LNCAP (cell line): ENCODE results near the gene GNA14.

Experiments
- TF ChIP-seq, protein P1 (sequence below): fragments of 450-650 bp; IDR thresholded peaks from 2 replicates; pipeline ENCODE4 v1.5.1; 2017; ENCODE audit warnings: mild to moderate bottlenecking

GNA14 gene

DNA sequence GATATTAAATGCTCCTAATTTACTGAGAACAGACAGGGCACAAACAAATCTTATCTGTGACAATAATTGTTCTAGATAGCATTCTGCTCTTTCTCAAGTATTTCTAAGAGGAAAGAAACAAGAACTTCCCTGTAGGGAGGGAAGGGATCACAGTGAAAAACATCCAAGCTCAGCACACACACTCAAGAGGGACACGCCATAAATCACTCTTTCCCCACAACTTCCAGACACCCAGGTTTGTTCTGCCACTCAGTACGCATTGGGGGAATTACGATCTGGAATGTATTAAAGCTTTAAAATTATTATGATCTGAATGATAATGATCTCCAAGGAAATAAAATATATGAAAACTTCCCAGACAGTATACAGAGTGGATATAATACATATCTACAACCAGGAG is 221.4 kb downstream of the GNA14 start:
- TF ChIP-seq, protein P1, sequence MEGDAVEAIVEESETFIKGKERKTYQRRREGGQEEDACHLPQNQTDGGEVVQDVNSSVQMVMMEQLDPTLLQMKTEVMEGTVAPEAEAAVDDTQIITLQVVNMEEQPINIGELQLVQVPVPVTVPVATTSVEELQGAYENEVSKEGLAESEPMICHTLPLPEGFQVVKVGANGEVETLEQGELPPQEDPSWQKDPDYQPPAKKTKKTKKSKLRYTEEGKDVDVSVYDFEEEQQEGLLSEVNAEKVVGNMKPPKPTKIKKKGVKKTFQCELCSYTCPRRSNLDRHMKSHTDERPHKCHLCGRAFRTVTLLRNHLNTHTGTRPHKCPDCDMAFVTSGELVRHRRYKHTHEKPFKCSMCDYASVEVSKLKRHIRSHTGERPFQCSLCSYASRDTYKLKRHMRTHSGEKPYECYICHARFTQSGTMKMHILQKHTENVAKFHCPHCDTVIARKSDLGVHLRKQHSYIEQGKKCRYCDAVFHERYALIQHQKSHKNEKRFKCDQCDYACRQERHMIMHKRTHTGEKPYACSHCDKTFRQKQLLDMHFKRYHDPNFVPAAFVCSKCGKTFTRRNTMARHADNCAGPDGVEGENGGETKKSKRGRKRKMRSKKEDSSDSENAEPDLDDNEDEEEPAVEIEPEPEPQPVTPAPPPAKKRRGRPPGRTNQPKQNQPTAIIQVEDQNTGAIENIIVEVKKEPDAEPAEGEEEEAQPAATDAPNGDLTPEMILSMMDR = no peak

DNA sequence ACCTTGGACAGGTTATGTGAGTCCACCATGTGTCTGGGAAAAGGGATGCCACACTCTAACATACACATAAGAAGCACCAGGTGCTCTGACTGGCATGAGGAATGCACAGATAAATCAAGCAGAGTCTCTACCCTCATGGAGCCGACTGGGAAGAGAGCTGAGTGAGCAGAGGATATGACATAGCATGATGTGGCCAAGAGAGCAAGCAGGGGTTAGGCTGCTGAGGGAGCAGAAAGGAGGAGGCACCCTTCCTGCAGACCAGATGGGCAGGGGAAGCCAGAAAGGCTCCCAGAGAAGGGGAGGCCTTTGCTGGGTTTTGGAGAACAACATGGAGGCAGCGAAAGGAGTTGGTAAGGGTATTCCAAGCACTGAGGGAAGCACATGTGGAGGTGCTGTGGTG is 223.1 kb downstream of the GNA14 start:
- TF ChIP-seq, protein P1 = no peak

DNA sequence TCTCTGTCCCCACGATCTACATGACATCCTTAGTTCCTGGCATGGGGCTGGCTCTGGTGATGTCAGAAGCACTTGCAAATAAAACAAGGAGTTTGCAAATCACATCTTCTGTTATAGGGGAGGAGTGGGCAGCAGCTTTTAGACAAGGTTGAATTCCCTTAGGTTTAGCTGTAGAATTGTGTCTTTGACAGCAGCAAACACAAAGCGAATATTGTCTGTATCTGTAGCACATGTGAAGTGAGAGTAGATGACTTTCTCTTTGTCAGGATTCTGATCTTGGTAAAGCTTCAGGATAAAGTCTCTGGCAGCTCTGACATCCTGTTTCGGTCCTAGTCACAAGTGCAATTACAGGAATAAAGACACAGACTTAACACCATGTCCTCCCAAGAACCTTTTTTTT is 224.3 kb downstream of the GNA14 start:
- TF ChIP-seq, protein P1 = no peak

DNA sequence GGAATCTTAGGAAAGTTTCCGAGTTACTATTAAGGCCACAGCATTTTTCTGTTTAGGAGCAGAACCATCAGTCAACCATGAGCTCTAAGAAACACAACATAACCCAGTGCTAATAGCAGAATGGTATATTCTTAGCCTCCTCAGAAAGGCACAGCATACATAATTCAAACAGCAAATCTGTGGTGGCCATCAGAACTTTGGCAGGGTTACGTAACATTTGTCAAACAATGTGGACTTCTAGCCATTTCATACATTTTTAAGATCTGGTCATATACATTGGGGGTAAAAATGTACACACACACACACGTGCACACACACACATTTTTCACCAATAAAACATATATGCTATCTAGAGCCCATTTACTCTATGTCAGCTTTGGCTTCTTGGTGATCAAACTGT is 225.2 kb downstream of the GNA14 start:
- TF ChIP-seq, protein P1 = no peak

DNA sequence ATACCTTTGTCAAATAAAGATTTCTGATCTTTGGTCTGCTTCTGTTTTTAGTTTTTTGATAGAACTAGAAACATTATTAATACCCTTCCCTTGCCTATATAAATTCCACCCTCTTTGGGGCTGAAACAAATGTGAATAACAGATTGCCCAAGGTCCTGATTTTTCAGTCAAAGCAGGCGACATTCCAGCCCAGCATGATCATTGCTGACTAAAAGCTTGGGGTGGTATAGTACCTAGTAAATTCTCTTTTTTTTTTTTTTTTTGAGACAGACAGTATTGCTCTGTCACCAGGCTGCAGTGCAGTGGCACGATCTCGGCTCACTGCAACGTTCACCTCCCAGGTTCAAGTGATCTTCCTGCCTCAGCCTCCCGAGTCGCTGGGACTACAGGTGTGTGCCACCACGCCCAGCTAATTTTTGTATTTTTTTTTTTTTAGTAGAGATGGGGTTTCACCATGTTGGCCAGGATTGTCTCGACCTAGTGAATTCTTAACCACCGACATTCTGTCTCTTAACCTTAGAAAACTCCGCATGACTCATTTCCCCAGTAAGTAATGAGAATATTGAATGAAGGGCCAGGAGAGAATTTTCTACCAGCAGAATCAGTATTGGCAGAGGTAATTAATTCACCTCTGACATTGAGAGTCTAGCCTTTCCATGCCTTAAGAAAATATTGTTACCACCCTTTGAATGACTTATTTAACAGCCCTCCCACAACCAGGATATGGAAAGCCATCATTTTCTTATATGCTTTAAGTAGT is 226.4 kb downstream of the GNA14 start:
- TF ChIP-seq, protein P1 = no peak

DNA sequence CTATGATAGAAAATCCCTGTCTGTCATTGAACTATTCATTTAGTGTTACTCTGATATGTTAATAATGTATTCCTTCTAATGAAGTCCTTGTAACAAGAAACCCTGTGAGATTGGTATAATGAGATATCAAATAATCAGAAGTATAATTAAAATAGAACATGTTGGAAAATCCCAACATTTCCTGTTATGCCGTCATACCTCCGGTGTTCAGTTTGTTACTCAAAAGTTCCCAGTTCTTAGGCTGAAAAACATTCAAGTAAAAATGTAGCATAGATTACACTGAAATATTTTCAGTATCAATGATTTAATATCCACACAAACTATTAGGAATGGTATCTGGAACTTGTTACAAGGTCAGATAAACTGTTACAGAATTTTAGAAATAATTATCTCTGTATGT is 227.5 kb downstream of the GNA14 start:
- TF ChIP-seq, protein P1 = no peak

DNA sequence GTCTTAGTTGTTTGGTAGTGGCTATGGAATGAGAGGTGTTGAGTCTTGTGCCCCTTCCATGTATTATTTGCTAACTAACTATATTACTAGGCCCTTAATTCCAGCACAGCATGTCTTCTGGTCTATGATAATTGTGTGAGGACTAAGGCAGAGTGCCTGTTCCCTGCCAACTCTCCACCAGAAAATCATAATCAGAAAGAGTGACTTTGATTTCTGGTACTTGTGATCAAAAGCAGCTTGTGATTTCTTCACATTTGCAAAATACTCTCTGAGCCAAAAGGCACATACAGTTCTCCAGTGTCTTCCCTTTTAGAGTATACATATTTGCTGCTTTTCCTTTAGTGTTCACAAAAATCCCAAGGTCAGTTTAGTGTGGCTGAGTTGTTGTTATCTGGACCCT is 229.9 kb downstream of the GNA14 start:
- TF ChIP-seq, protein P1 = no peak

DNA sequence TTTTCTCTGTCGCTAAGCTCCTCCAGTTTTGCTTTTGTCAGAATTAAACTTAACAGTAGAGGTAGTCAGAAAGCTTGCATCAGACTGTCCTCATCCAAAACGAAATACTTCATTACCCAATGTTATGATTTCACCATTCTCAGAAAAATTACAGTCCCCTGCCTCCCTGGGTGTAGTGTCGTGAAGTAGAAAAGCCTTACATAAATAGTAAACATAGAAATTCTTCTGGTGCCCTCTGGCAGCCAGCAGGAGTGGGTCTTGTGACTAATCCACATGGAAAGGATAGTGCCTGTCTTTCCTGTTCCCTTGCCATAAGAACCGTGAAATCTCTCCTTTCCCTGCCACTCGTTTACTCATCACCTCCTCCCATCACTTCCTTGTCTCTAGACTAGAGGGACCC is 230.6 kb downstream of the GNA14 start:
- TF ChIP-seq, protein P1 = no peak
